Hematopoietic multipotent progenitor cell (in vitro differentiated cells): ENCODE measurements around the gene ELAPOR1. TPM values are rescaled to one million over a fixed set of nuclear protein-coding genes. Genes with fewer than 3 reads are reported as not detected.
A peak's percentile ranks its signal among the peaks of the same experiment; 100 is the strongest.

Experiments
- DNase-seq, 3 donors: peaks; one replicate each; pipeline ENCODE4 v3.0.0-alpha.2; 2011 to 2015; ENCODE audit warnings: low read depth in 2 of 3, low spot score in 2 of 3
- total RNA-seq: library from RNA; depleted of rRNA; stranded (reverse); fragments of >200 nt; gene quantifications from one replicate; pipeline ENCODE4 v1.2.3, GENCODE V29; 2012

ELAPOR1 gene
- total RNA-seq, 1 donor = 0.27 TPM

- no peak for DNase-seq
Measured at GRCh38 chr1:109094377-109094803, 19.5 kb upstream of the ELAPOR1 start.

DNA sequence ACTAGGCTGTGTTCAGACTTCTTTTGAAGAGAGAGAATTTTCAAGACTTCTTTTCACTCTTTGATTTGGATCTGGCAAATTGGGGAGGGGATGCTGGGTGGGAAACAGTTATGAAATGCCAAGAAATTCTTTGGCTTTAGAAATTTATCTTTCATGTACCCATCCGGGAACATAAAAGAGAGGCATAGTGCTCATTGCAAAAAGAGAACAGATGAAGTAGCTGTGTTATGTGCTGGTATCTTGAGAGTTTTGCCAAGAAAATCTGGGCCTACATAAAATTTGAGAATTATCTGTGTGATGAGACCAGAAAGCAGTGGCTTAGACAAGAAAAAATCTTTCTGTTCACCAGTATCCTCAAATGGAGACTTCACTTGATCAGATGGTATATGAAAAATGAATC, 19.0 kb upstream of the ELAPOR1 start:
- no peak for DNase-seq

GRCh38 chr1:109095631-109096030, 18.3 kb upstream of the ELAPOR1 start:
- no peak for DNase-seq

DNA sequence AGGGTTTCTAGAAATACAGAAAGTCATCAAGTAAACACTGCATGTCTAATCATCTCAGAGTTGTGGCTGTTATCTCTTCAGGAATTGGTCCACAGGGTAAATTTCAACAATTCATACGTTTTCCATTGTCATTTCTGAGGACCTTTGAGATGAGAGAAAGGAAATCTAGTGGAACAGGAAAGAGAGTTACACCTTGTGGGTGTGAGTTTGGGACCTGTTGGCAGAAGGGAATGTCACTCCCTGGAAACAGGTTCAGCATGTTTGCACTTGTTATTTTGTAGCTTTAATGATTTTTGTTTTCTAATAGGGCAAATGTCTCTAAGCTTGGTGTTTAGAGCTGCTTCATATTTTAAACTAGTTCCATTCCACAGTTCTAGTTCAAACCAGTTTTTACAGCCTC, 17.8 kb upstream of the ELAPOR1 start:
- DNase-seq = no peak

DNA sequence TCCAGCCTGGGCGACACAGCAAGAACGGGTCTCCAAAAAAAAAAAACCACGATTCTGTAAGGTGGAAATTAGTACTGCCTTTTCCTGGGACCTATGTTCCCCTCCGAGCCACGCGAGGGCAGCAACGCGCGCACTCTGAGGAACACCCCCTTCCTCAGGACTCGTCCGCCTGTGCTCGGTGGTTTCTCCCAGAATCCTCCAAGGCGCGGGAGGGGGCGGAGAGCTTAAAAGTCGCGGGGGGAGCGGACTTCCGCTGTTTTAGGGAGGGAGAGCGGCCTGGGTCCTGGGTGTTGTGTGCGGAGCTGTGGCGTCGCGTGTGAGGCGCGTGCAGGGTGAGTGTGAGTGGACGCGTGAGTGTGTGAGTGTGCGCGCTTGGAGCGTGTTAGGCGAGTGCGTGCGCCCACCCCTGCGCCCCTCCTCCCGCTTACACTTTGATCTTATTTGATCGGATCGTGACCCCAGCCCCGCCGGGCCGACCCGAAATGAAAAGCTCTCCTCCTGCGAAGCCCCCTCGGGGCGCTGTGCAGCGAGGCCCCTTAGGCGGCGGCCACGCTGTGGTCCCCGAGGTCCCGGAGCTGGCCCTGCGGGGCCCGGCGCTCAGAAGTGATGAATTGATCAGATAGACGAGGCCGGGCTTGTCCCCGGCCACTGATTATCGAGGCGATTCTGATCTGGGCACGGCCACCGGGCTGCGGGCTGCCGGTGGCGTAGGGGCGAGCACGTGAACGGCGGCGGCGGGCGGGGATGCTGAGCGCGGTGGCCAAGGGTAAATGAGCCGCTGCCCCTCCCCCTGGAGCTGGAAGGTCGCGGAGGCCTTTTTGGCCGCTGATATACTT, 13.8 kb upstream of the ELAPOR1 start:
- peak; percentile 91 to 99 (median 99) for DNase-seq

GRCh38 chr1:109104364-109105151, 9.4 kb upstream of the ELAPOR1 start:
- no peak for DNase-seq

- DNase-seq = no peak
Measured at GRCh38 chr1:109105881-109106280, 8.0 kb upstream of the ELAPOR1 start.

DNA sequence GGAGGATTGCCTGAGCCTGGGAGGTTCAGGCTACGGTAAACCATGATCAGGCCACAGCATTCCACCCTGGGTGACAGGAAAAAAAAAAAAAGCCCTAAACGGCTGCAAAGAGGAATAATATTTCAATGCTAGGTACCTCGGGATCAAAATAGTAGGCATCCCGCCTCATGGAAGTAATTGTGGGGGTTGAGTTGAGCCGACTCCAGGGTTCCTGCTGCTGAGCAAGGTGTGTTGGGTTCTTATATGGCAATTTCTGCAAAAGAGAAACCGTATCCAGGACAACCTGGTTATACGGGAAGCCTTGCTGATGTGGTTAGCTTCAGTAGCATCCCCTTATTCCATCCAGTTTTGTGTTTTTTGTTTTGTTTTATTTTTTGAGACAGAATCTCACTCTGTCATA, 6.1 kb upstream of the ELAPOR1 start:
- DNase-seq = no peak

DNA sequence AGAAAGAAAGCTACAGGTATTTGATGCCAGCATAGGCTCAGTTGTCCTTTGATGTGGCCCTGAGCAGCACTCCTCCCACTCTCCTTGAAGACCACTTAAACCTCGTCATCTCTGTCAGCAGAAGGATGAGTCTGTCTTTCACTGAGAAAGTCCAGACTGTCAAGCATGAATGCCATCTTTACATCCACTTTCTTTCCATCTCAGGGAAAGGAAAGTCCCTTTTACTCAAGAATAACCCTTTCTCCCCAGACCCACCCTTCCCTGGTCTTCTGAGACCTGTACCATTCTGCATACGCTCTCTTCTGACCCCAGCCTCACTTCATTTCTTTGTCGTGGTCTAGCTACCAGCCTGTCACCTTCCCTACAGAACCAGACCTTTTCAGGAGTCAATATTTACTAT, 4.0 kb upstream of the ELAPOR1 start:
- no peak for DNase-seq

DNA sequence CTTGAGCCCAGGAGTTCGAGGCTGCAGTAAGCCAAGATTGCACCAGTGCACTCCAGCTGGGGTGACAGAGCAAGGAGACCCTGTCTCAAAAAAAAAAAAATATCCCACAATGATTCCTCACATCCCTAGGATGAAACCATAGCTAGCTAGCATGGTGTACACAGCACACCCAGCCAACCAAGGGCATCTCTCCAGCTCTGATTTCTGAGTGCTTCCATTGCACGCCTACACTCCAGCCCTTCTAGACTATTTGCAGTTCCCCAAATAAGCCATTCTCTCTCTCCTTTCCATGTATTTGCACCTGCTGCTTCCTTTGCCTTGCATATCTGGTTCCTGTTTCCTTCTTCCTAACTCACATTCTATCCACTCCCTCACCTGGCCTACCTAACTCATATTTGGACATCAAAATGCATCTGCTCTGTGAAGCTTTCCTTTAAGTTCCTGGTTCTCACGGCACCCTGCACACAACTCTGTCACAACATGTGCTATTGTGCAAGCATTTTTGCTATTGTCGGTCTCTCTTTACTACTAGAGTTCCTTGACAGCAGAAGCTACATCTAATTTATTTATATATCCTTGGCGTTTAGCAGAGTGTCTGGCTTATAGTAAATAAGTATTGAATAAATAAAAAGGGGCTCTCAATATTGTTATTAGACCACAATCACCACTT, 2.4 kb upstream of the ELAPOR1 start:
- DNase-seq = no peak

DNA sequence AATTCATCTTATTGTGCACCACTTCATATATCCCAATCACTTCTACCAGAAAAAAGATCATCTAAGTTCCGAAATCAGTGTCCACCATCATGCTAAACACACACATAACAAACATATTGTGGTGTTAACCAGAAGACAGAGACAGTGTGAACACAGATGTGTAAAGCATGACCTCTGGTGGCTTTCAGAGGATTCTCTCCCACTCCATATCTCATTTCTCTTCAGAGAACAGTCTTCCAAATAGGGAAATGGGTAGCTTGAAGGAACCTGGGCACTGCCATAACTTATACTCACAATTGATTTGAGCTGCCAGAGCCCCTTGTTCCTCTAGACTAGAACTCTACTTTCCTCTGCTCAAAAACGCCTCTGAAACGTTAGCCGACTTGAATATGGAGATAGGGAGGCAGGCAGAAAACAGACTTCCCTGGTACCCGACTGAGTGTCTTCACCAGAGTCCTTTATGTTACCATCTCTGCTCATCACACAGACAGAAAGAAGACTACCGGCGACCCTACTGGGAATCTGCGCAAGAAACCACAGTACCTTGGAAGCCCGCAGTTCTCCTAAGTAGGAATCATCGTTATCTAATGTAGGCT, 1.8 kb upstream of the ELAPOR1 start:
- peak in 2 of 3 donors; percentile 53 to 63 for DNase-seq

- peak; percentile 77 to 88 (median 84) for DNase-seq
Measured at GRCh38 chr1:109112652-109113285, 1.1 kb upstream of the ELAPOR1 start.

- DNase-seq = no peak
Measured at GRCh38 chr1:109114342-109114674, 393 bp downstream of the ELAPOR1 start.

- no peak for DNase-seq
Measured at GRCh38 chr1:109115685-109116084, 1.8 kb downstream of the ELAPOR1 start.

DNA sequence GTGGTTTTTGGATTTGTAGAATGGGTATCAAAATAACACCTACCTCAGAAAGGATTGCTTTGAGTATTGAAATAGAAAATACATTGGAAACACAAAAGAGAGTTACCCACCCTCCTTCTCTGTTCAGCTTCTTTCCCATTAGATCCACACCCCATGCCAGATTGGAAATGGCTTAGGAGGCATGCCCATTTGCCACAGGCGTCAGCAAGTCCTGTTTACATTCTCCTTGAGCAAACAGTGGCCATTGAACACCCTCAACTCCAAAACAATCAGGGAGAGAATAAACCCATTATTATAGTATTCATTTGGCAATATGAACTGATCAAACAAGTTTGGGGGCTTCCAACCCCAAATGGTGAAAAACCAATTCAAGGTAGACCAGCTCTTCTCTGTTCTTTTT, 2.4 kb downstream of the ELAPOR1 start:
- DNase-seq = no peak

DNA sequence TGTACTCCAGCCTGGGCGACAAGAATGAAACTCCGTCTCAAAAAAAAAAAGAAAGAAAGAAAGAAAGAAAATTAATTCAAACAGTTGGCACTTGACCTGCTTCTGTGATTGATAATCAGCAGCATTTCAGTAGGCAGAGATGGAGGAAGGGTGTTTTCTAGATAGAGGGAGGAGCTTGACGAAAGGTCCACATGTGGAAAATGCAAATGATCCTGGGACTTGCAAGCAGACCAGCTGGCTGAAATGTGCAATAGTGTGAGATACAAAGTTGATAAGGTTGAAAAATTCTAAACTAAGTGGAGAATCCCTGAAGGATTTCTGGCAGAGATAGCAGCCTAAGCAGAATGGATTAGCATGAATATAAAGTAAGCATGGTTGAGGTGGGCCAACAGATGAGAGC, 4.2 kb downstream of the ELAPOR1 start:
- no peak for DNase-seq

DNA sequence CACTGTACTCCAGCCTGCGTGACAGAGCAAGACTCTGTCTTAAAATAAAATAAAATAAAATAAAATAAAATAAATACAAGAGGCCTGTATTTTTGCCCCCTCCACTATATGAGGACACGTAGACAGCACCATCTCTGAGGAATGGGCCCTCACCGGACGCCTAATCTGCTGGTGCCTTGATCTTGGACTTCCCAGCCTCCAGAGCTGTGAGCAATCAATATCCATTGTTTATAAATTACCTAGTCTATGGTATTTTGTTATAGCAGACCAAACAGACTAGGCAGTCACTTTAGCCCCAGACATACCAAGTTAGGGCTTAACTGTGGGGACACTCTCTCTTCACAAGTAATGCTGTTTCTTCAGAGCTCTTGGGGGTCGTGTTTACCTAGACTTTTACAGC, 6.4 kb downstream of the ELAPOR1 start:
- no peak for DNase-seq

GRCh38 chr1:109131059-109131458, 17.1 kb downstream of the ELAPOR1 start:
- DNase-seq = no peak

DNA sequence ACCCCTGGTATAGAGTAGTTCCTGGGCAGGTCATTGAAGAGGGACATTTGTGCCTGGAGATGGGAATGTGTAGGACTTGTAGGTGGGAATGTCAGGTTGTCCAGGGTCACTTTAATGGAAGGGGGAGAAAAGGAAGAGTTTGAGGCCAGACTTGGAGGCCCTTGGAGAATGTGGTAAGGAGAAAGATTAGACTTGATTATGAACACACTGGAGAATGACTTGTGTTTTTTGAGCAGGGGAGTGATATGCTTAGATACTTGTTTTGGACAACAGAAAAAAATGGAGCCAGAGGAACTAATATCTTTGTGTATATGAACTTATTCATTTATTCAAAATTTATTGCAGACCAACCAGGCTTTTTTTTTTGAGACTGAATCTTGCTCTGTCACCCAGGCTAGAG, 17.9 kb downstream of the ELAPOR1 start:
- no peak for DNase-seq

DNA sequence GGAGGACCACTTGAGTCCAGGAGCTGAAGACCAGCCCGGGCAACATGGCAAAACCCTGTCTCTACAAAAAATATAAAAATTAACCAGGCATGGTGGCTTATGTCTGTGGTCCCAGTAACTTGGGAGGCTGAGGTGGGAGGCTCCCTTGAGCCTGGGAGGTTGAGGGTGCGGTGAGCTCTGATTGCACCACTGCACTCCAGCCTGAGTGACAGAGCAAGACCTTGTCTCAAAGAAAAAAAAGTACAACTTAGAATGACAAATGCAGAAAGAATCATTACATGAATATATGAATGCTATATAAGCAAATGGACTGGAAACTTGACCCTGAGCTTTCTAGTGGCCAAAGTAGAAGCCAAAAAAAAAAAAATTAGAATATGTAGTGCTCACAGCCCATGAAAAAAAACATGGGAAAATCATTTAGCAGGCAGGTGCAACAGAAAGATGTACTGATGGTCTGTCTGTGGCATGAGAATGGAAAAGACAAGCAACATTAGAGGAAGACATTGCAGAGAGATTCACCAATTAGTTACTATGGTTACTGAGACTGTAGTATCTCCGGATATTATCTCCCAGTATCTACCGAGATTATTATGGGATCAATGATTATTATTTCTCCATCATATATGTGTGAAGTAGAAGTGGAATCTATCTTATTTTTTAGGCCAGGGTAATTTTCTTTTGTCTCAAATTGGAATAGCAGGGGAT, 19.2 kb downstream of the ELAPOR1 start:
- DNase-seq = no peak
